Measurements from ENCODE around the gene RAD51D.
A peak's percentile ranks its signal among the peaks of the same experiment; 100 is the strongest.
"Not testable (repeated sequence)": the region's sequence is repeated elsewhere in the genome, so short reads cannot be mapped to it uniquely, and the experiment has no call there.

The RAD51D gene

GRCh38 chr17:35119370-35120165, at the start of gene RAD51D:
RAD51D (minus strand) TSS chr17:35119860; CDS start chr17:35119613, 247 bp downstream.
- peak; percentile 58 for DNase-seq

GRCh38 chr17:35167666-35168065, 48.0 kb upstream of the RAD51D start:
- DNase-seq: no peak

GRCh38 chr17:35167046-35167445, 47.4 kb upstream of the RAD51D start:
- no peak for DNase-seq

- no peak for DNase-seq
Measured at GRCh38 chr17:35166526-35166925, 46.9 kb upstream of the RAD51D start.

GRCh38 chr17:35164716-35165115, 45.1 kb upstream of the RAD51D start:
- no peak for DNase-seq

- DNase-seq: no peak
Measured at GRCh38 chr17:35163886-35164285, 44.2 kb upstream of the RAD51D start.

GRCh38 chr17:35162755-35163154, 43.1 kb upstream of the RAD51D start:
- no peak for DNase-seq

- DNase-seq: no peak
Measured at GRCh38 chr17:35161281-35161761, 41.7 kb upstream of the RAD51D start.

- no peak for DNase-seq
Measured at GRCh38 chr17:35160354-35161201, 40.9 kb upstream of the RAD51D start.

- no peak for DNase-seq
Measured at GRCh38 chr17:35159940-35160339, 40.3 kb upstream of the RAD51D start.

GRCh38 chr17:35155246-35155645, 35.6 kb upstream of the RAD51D start:
- DNase-seq: no peak

- DNase-seq: no peak
Measured at GRCh38 chr17:35154196-35155165, 34.8 kb upstream of the RAD51D start.

- no peak for DNase-seq
Measured at GRCh38 chr17:35152421-35153140, 32.9 kb upstream of the RAD51D start.

GRCh38 chr17:35151080-35151479, 31.4 kb upstream of the RAD51D start:
- not testable (repeated sequence) for DNase-seq

- DNase-seq: no peak
Measured at GRCh38 chr17:35149941-35150340, 30.3 kb upstream of the RAD51D start.

GRCh38 chr17:35148144-35148543, 28.5 kb upstream of the RAD51D start:
- DNase-seq: no peak

GRCh38 chr17:35147375-35147905, 27.8 kb upstream of the RAD51D start, which contains the start of gene UNC45B:
UNC45B (plus strand) TSS chr17:35147817; CDS start chr17:35148264, 447 bp downstream.
- DNase-seq: no peak

- no peak for DNase-seq
Measured at GRCh38 chr17:35146214-35146833, 26.7 kb upstream of the RAD51D start.

GRCh38 chr17:35144840-35145239, 25.2 kb upstream of the RAD51D start:
- no peak for DNase-seq

GRCh38 chr17:35142467-35142796, 22.8 kb upstream of the RAD51D start:
- no peak for DNase-seq

All from NCI-H1105 (cell line).